Measurements from ENCODE around the gene FAM219A.
"Not testable (repeated sequence)": the region's sequence is repeated elsewhere in the genome, so short reads cannot be mapped to it uniquely, and the experiment has no call there.

FAM219A gene

DNA sequence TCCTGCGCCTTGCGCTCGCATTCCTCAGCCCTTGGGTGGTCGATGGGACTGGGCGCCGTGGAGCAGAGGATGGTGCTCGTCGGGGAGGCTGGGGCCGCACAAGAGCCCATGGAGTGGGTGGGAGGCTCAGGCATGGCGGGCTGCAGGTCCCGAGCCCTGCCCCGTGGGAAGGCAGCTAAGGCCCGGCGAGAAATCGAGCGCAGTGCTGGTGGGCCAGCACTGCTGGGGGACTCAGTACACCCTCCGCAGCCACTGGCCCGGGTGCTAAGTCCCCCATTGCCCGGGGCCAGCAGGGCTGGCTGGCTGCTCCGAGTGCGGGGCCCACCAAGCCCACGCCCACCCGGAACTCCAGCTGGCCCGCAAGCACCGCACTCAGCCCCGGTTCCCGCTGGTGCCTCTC is 24.4 kb upstream of the FAM219A start:
- not testable (repeated sequence) for DNase-seq

GRCh38 chr9:34481620-34482019 is 23.2 kb upstream of the FAM219A start:
- not testable (repeated sequence) for DNase-seq

DNA sequence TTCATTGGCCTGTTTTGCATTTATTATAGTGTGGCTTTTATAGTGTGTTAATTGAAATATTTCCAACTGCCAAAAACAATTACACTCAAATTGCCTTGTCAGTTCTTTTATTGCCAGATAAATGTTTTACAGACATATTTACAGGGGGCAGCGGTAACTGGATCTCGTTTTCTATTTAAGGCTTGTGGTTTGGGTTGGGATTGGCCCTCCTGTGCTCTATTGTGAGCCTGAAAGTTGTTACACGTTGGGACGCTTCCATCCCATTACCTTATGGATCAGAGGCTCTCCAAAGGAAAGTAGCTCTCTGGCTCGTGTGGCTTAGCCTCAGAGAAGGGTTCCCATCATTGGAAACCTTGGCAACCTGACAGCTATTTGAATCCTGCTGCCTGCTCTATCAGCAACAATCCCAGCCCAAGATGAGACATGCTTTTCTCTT is 21.1 kb upstream of the FAM219A start:
- no peak for DNase-seq

- DNase-seq, result no peak
Observed at GRCh38 chr9:34477541-34477940, 19.2 kb upstream of the FAM219A start.

- no peak for DNase-seq
Observed at GRCh38 chr9:34475097-34475496, 16.7 kb upstream of the FAM219A start.

GRCh38 chr9:34465468-34465867 is 7.1 kb upstream of the FAM219A start:
- no peak for DNase-seq

- no peak for DNase-seq
Observed at GRCh38 chr9:34464571-34464970, 6.2 kb upstream of the FAM219A start.

DNA sequence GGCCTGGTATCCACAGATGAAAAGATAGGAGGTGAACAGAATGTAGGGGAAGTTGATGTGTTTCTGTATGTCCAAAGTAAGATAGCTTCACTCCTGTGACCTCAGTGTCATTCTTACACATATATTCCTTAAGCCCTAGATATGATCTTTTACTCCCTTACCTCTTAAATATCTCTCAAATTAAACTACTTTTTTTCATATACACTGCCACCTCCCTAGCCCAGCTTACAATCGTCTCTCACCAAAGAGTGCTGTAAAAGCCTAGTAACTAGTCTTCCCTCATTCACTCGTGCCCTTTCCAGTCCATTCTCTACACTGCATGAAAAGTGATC is 5.5 kb upstream of the FAM219A start:
- DNase-seq, result no peak

- no peak for DNase-seq
Observed at GRCh38 chr9:34463098-34463900, 4.9 kb upstream of the FAM219A start.

GRCh38 chr9:34459941-34460340 is 1.6 kb upstream of the FAM219A start:
- DNase-seq, result no peak

GRCh38 chr9:34459356-34459755 is 986 bp upstream of the FAM219A start:
- no peak for DNase-seq

- no peak for DNase-seq
Observed at GRCh38 chr9:34458959-34459340, 580 bp upstream of the FAM219A start.

DNA sequence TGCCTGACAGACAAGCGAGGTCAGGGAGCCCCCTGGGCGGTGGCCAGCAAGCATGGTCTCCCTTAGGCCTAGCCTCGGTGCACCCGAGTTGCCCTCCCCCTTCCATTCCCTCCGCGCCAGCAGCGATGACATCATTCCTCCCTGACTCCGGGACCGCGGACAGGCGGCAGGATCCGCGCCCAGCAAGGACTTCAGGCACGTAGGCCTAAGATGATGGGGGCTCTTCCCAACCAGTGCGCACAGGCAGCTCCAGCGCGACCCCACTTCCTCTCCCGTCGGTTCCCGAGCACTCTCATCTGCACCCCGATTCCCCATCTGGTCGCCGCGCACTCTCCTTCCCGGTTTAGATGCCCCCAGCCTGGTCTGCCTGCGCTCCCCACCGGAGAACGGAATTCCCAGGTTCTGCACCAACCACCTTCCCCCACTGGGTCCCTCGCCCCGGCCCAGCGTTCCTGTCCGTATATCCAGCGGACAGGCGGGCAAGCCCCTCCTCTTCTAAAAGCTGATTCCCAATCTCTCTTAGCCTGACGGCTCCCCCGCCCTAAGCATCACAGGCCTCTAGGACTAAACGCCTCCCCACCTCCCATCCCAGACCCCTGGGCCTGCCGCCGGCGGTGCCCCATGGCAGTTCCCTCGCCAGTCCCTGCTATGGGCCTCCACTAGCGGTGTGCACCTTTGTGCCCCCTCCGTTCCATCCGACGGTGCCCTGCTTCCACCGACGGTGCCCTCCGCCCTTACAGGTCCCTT is 931 bp downstream of the FAM219A start:
- DNase-seq, result peak in 1 of 2 experiments; percentile 21

- no peak for DNase-seq
Observed at GRCh38 chr9:34456746-34457145, 1.6 kb downstream of the FAM219A start.

- DNase-seq, result no peak
Observed at GRCh38 chr9:34456151-34456550, 2.2 kb downstream of the FAM219A start.

- DNase-seq, result no peak
Observed at GRCh38 chr9:34454571-34455065, 3.8 kb downstream of the FAM219A start.

GRCh38 chr9:34452568-34452967 is 5.8 kb downstream of the FAM219A start:
- no peak for DNase-seq

GRCh38 chr9:34451545-34451944 is 6.8 kb downstream of the FAM219A start:
- DNase-seq, result no peak

GRCh38 chr9:34451135-34451534 is 7.2 kb downstream of the FAM219A start:
- no peak for DNase-seq

DNA sequence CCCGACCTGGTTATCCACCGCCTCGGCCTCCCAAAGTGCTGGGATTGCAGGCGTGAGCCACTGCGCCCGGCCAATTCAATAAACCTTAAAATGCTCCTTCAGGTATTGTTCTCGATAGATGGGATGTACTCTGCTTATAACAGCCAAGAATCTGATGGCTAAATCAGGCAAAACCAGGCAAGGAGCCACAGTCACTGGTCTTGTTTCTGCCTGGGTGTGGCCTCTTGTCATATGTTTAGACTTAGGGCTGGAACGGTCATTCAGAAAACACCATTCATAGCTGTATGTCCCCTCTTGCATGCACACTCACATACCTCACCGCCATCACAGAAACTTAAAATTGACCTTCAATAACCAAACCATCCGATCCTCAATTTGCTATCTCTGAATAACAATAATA is 7.7 kb downstream of the FAM219A start:
- DNase-seq, result no peak

DNA sequence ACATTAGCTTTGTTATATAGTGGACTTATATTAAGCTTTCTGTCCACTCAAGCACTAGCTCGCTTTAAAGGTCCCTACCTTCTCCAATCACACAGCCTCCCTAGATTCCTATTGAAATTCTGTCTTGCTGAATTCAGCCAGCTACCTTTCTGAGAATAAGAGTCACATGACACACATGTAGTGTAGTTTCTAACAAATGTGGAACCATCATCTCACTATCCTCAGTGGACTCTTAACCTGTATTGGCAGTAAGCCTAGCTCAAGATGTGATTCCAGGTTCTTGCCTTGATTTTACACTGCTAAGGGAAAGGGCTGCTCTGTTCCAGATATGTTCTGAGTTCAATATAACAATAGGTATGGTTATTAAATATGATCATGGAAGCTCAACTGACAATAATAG is 11.4 kb downstream of the FAM219A start:
- DNase-seq, result no peak

DNA sequence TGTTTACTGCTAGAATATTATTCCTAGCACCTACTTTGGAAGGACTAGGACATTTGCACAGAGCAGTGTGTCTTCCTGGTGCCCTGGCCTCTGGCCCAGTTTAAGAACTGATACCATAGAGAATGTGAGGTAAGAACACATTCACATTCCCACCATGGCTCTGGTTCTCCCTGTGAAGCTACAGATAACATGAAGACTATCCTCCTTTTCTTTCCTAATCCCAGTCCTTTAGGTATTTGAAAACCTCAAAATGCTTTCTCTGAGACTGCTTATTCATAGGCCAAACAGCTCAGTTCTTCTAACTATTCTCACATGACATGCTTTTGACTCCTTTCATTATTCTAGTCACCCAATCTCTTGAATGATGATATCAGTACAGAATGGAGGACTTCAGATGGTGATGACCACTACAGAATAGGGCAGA is 11.9 kb downstream of the FAM219A start:
- no peak for DNase-seq

DNA sequence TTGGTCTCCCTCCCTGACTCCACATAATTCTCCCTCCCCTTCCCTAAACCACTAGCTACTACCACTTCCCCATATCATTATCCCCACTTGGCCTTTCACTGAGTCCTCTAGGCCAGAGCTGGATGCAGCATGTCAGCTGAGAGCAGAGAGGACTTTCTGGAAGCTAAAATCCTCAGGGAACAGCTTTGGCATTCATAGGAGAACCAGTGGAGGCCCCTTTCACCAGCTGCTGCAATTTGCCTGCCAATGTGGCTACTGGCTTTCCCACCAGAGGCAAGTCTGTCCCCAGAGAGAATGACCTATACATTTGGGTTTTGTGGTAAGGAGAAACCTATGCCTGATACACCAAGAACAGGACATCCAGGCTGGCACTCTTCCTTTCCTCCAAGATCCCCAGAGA is 14.4 kb downstream of the FAM219A start:
- no peak for DNase-seq

GRCh38 chr9:34443533-34443932 is 14.8 kb downstream of the FAM219A start:
- no peak for DNase-seq

Measured in cerebellar nuclear complex (tissue), 1 donor.